Caco-2 (cell line): ENCODE results near the gene EDN1. TPM values are rescaled to one million over a fixed set of nuclear protein-coding genes. Genes with fewer than 3 reads are reported as not detected.

Source experiments
- BruUV-seq: library from RNA; stranded (reverse); fragments of 400-500 nt; replicated peaks from 2 replicates; lab custom pipeline; 2021; lab: Mats Ljungman, UMichigan
- CTCF ChIA-PET: fragments of 300-600 bp; sonication (Branson Sonifier 250); formaldehyde crosslinking; loops from one replicate; lab custom pipeline; 2022; ENCODE audit warnings: antibody characterized with exemption; lab: Charles Lee
- POLR2A ChIA-PET: fragments of 300-600 bp; sonication (Branson Sonifier 250); formaldehyde crosslinking; loops from one replicate; lab custom pipeline; 2022; ENCODE audit warnings: antibody characterized with exemption; lab: Charles Lee
- DNase-seq, 2 experiments: peaks; one replicate each; pipeline versions ENCODE4 v3.0.0 to v3.0.0-alpha.2; 2020 to 2022
- H3K27me3 ChIP-seq: replicated peaks from 2 replicates; pipeline ENCODE4 v1.6.0; 2011; ENCODE audit warnings: low read length; ENCODE audit not compliant: control insufficient read depth, insufficient read depth
- H3K36me3 ChIP-seq: 2 replicates; pipeline ENCODE4 v1.5.1; 2011; ENCODE audit warnings: low read length; ENCODE audit not compliant: control insufficient read depth, insufficient read depth
- H3K4me1 ChIP-seq: fragments of 250-450 bp; sonication (Bioruptor Pico); 2 replicates; pipeline ENCODE4 v1.5.1; 2020; ENCODE audit warnings: mild to moderate bottlenecking
- H3K4me3 ChIP-seq: 2 replicates; pipeline ENCODE4 v1.5.1; 2011; ENCODE audit warnings: low read depth, mild to moderate bottlenecking, control low read depth, low read length
- H3K9me3 ChIP-seq: fragments of 250-450 bp; sonication (Bioruptor Pico); 2 replicates; pipeline ENCODE4 v1.5.1; 2020; ENCODE audit warnings: mild to moderate bottlenecking, moderate library complexity
- H3K27ac Mint-ChIP-seq: one replicate; pipeline ENCODE4 v1.8.0; 2022; ENCODE audit warnings: mixed read lengths; ENCODE audit not compliant: unreplicated experiment
- H3K27me3 Mint-ChIP-seq: one replicate; pipeline ENCODE4 v1.8.0; 2022; ENCODE audit warnings: mixed read lengths; ENCODE audit not compliant: insufficient read depth, unreplicated experiment
- H3K36me3 Mint-ChIP-seq: one replicate; pipeline ENCODE4 v1.8.0; 2022; ENCODE audit warnings: mild to moderate bottlenecking, mixed read lengths; ENCODE audit not compliant: insufficient read depth, unreplicated experiment
- H3K4me1 Mint-ChIP-seq: one replicate; pipeline ENCODE4 v1.8.0; 2022; ENCODE audit warnings: low read depth, mixed read lengths; ENCODE audit not compliant: unreplicated experiment
- H3K4me3 Mint-ChIP-seq: one replicate; pipeline ENCODE4 v1.8.0; 2022; ENCODE audit warnings: mild to moderate bottlenecking, moderate library complexity, mixed read lengths; ENCODE audit not compliant: unreplicated experiment
- H3K9me3 Mint-ChIP-seq: one replicate; pipeline ENCODE4 v1.8.0; 2022; ENCODE audit warnings: mixed read lengths; ENCODE audit not compliant: unreplicated experiment
- CTCF ChIP-seq, 2 experiments: fragments of 200-600 bp in 1 of 2; IDR thresholded peaks; 1 replicate in 1 of 2; 2 replicates in 1 of 2; pipeline versions ENCODE4 v1.5.1 to v1.8.0; 2011 to 2022; ENCODE audit warnings: antibody characterized with exemption in 1 of 2, control low read depth in 1 of 2, inconsistent platforms in 1 of 2, low read depth in 1 of 2, low read length in 1 of 2, mild to moderate bottlenecking in 1 of 2, moderate library complexity in 1 of 2; ENCODE audit not compliant: insufficient read depth in 1 of 2, severe bottlenecking in 1 of 2, unreplicated experiment in 1 of 2
- intact Hi-C: fragments of 100-400 bp; cut with micrococcal nuclease; formaldehyde crosslinking; loops from one replicate; pipeline ENCODE4 v1.10.0; 2022; ENCODE audit not compliant: unreplicated experiment
- total RNA-seq: library from RNA; stranded (reverse); gene quantifications from 2 replicates; pipeline ENCODE4 v1.2.3, GENCODE V29; 2022

The EDN1 gene
- total RNA-seq, 1 experiment from 2014 or later, result 14.0 TPM

DNA sequence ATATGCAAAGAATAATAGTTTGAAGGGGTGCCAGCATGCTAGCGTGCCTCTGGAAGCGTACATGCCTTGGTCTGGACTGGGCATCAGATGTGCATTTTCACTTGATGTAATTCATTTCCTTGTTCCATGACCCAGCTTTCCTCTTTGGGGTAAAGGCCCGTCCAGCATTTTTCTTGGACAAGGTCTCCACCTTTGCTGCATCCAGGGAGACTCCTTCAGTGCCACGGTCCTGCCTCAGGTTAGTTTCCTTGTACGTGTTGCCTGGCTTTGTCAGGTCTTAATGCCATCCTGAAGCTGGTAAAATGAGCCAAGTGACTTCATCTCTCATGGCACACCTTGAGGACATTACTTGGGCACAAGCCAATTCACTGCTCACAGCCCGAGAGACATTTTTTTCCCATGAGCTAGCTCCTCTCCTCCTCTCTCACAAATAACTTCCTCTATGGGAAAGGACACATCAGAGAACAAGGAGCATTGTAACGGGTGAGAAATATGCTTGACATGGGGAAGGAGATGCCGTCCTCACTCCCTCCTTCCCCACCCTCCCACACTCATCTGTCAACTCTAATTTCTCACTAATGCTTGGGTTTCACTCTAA is 23.9 kb downstream of the EDN1 start:
- Mint-ChIP-seq H3K27me3 (no peaks in the 10 kb centered on the region), H3K4me3 (no peak overlapping the region), H3K9me3 (peaks cover 8% of the 10 kb centered on the region), H3K4me1 (no peaks in the 10 kb centered on the region), H3K27ac (no peak overlapping the region), H3K36me3 (peaks cover 5% of the 10 kb centered on the region)
- ChIA-PET CTCF (no interaction called here), POLR2A (no interaction called here)
- no TSS peak for BruUV-seq
- TF ChIP-seq CTCF (IDR thresholded peaks at IDR 0.05; ENCODE audit: insufficient read depth in 1 of 2, low read depth in 1 of 2, low read length in 1 of 2, severe bottlenecking in 1 of 2, unreplicated experiment in 1 of 2), result no peak
- DNase-seq, result no peak
- H3K27me3 ChIP-seq, result no peaks in the 10 kb centered on the region
- H3K4me1 ChIP-seq, result no peaks in the 10 kb centered on the region
- H3K36me3 ChIP-seq, result no peaks in the 10 kb centered on the region
- H3K9me3 ChIP-seq, result peaks cover 17% of the 10 kb centered on the region
- intact Hi-C loops, result no loop called here
- H3K4me3 ChIP-seq, result no peak overlapping the region

GRCh38 chr6:12314751-12315150 is 24.6 kb downstream of the EDN1 start:
- Histone ChIP-seq H3K27me3 (no peaks in the 10 kb centered on the region), H3K4me3 (no peak overlapping the region), H3K36me3 (no peaks in the 10 kb centered on the region), H3K4me1 (no peaks in the 10 kb centered on the region), H3K9me3 (peaks cover 17% of the 10 kb centered on the region)
- Mint-ChIP-seq H3K27ac (no peak overlapping the region), H3K4me3 (no peak overlapping the region), H3K36me3 (peaks cover 5% of the 10 kb centered on the region), H3K27me3 (no peaks in the 10 kb centered on the region), H3K4me1 (no peaks in the 10 kb centered on the region), H3K9me3 (peaks cover 15% of the 10 kb centered on the region)
- no peak for TF ChIP-seq CTCF (IDR thresholded peaks at IDR 0.05; ENCODE audit: insufficient read depth in 1 of 2, low read depth in 1 of 2, low read length in 1 of 2, severe bottlenecking in 1 of 2, unreplicated experiment in 1 of 2)
- ChIA-PET CTCF (no interaction called here), POLR2A (no interaction called here)
- no TSS peak for BruUV-seq
- intact Hi-C loops, result no loop called here
- DNase-seq, result no peak

GRCh38 chr6:12315292-12316081 is 25.3 kb downstream of the EDN1 start:
- no TSS peak for BruUV-seq
- Mint-ChIP-seq H3K27me3 (no peaks in the 10 kb centered on the region), H3K4me1 (no peaks in the 10 kb centered on the region), H3K27ac (no peak overlapping the region), H3K36me3 (peaks cover 5% of the 10 kb centered on the region), H3K4me3 (no peak overlapping the region), H3K9me3 (peaks cover 20% of the 10 kb centered on the region)
- ChIA-PET POLR2A (no interaction called here), CTCF (no interaction called here)
- H3K27me3 ChIP-seq, result no peaks in the 10 kb centered on the region
- H3K9me3 ChIP-seq, result peaks cover 17% of the 10 kb centered on the region
- TF ChIP-seq CTCF (IDR thresholded peaks at IDR 0.05; ENCODE audit: insufficient read depth in 1 of 2, low read depth in 1 of 2, low read length in 1 of 2, severe bottlenecking in 1 of 2, unreplicated experiment in 1 of 2), result no peak
- H3K36me3 ChIP-seq, result no peaks in the 10 kb centered on the region
- no peaks in the 10 kb centered on the region for H3K4me1 ChIP-seq
- H3K4me3 ChIP-seq, result no peak overlapping the region
- DNase-seq, result no peak
- intact Hi-C loops, result no loop called here
